D721Med (cell line): Measurements from ENCODE around the gene FZD8.

Experiments used
- DNase-seq: peaks from one replicate; pipeline ENCODE4 v3.0.0; 2011; ENCODE audit warnings: low spot score; ENCODE audit not compliant: insufficient read length
- FAIRE-seq: peaks from 2 replicates; lab custom pipeline; 2011; peaks lifted over from hg19 to GRCh38; lab: Jason Lieb, UNC
- CTCF ChIP-seq: IDR thresholded peaks from 2 replicates; pipeline ENCODE4 v1.5.1; 2012; ENCODE audit warnings: mild to moderate bottlenecking, control low read depth; ENCODE audit not compliant: insufficient read depth; ENCODE audit errors: missing control alignments

The FZD8 gene

GRCh38 chr10:35614312-35614711 is 27.8 kb downstream of the FZD8 start:
- no peak for TF ChIP-seq CTCF
- FAIRE-seq (no peak), DNase-seq (no peak)

- DNase-seq: no peak
- TF ChIP-seq CTCF: peak; percentile 51
- FAIRE-seq: no peak
These were observed 28.4 kb downstream of the FZD8 start for GRCh38 chr10:35613597-35614226.

GRCh38 chr10:35613107-35613440 is 29.0 kb downstream of the FZD8 start:
- TF ChIP-seq CTCF: no peak
- DNase-seq: no peak
- FAIRE-seq: no peak

GRCh38 chr10:35612385-35613106 is 29.6 kb downstream of the FZD8 start:
- FAIRE-seq: peak; percentile 79

GRCh38 chr10:35611750-35612149 is 30.3 kb downstream of the FZD8 start:
- TF ChIP-seq CTCF: peak; percentile 32
- FAIRE-seq: no peak
- no peak for DNase-seq

More at GRCh38 chr10:35612385-35613106, 29.6 kb downstream of the FZD8 start:
- TF ChIP-seq CTCF: no peak
- no peak for DNase-seq

GRCh38 chr10:35608328-35608672 is 33.8 kb downstream of the FZD8 start:
- DNase-seq (no peak), FAIRE-seq (no peak)
- no peak for TF ChIP-seq CTCF

GRCh38 chr10:35607475-35608327 is 34.4 kb downstream of the FZD8 start:
- DNase-seq (no peak), FAIRE-seq (no peak)
- TF ChIP-seq CTCF: no peak
